ENCODE data around the gene NDUFB5. TPM values are rescaled to one million over a fixed set of nuclear protein-coding genes. Genes with fewer than 3 reads are reported as not detected.

Gene NDUFB5
- total RNA-seq, 1 donor from 2014 or later, result 77.7 TPM

- Mint-ChIP-seq H3K9me3 (ENCODE audit: unreplicated experiment) (peaks cover 5% of the 10 kb centered on the region), H3K4me3 (ENCODE audit: unreplicated experiment) (no peak overlapping the region), H3K4me1 (ENCODE audit: low read depth, unreplicated experiment) (peaks cover 37% of the 10 kb centered on the region), H3K36me3 (ENCODE audit: unreplicated experiment) (no peaks in the 10 kb centered on the region), H3K27me3 (ENCODE audit: unreplicated experiment) (no peaks in the 10 kb centered on the region), H3K27ac (ENCODE audit: unreplicated experiment) (no peak overlapping the region)
- TF ChIP-seq, protein P1, sequence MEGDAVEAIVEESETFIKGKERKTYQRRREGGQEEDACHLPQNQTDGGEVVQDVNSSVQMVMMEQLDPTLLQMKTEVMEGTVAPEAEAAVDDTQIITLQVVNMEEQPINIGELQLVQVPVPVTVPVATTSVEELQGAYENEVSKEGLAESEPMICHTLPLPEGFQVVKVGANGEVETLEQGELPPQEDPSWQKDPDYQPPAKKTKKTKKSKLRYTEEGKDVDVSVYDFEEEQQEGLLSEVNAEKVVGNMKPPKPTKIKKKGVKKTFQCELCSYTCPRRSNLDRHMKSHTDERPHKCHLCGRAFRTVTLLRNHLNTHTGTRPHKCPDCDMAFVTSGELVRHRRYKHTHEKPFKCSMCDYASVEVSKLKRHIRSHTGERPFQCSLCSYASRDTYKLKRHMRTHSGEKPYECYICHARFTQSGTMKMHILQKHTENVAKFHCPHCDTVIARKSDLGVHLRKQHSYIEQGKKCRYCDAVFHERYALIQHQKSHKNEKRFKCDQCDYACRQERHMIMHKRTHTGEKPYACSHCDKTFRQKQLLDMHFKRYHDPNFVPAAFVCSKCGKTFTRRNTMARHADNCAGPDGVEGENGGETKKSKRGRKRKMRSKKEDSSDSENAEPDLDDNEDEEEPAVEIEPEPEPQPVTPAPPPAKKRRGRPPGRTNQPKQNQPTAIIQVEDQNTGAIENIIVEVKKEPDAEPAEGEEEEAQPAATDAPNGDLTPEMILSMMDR (IDR thresholded peaks at IDR 0.05; ENCODE audit: partially characterized antibody, unreplicated experiment), result no peak
- DNase-seq, result no peak
Observed at GRCh38 chr3:179671747-179672242, 67.2 kb downstream of the NDUFB5 start.

DNA sequence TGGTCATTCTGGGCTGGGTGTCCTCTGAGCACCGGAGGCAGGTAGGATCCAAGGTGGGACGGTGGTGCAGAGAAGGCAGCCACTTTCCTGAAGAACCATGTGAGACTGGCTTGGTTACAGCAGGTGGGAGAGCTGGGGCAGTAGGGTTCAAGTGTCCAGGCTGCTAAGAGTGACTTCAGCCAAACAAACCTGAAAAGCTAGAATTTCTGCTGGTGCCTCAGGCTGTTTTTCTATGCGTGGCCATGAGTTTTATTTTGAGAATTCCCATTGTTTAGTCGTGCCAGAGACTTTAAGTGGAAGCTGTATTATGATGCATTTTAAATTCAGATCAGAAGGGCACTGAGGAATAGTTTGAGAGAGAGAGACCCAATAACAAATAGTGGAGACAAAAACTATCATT lies 68.3 kb downstream of the NDUFB5 start:
- H3K36me3 Mint-ChIP-seq (ENCODE audit: unreplicated experiment), result no peaks in the 10 kb centered on the region
- no peak overlapping the region for H3K27ac Mint-ChIP-seq (ENCODE audit: unreplicated experiment)
- TF ChIP-seq, protein P1 (IDR thresholded peaks at IDR 0.05; ENCODE audit: partially characterized antibody, unreplicated experiment), result no peak
- H3K9me3 Mint-ChIP-seq (ENCODE audit: unreplicated experiment), result peaks cover 5% of the 10 kb centered on the region
- peaks cover 30% of the 10 kb centered on the region for H3K4me1 Mint-ChIP-seq (ENCODE audit: low read depth, unreplicated experiment)
- no peaks in the 10 kb centered on the region for H3K27me3 Mint-ChIP-seq (ENCODE audit: unreplicated experiment)
- no peak overlapping the region for H3K4me3 Mint-ChIP-seq (ENCODE audit: unreplicated experiment)
- DNase-seq, result no peak

DNA sequence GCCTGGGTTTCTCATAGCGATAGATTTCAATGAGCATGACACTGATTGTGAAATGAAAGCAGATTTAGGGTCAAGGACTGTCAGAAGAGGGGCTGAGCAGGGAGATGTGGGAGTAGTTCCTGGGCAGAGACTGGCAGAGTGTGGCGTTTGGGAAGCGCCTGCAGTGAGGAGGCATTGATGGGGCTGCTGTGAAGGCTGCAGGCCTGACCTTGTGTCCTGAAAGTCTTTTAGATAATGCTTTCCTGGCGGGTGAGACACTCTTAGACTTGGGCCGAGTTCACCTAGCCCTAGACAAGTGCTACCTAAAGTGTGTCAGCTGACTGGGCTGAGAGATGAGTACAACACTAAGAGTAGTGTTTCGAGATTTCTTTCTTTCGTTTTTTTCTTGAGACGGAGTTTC lies 68.9 kb downstream of the NDUFB5 start:
- Mint-ChIP-seq H3K9me3 (ENCODE audit: unreplicated experiment) (peaks cover 5% of the 10 kb centered on the region), H3K4me1 (ENCODE audit: low read depth, unreplicated experiment) (peaks cover 25% of the 10 kb centered on the region), H3K27me3 (ENCODE audit: unreplicated experiment) (no peaks in the 10 kb centered on the region), H3K36me3 (ENCODE audit: unreplicated experiment) (no peaks in the 10 kb centered on the region), H3K27ac (ENCODE audit: unreplicated experiment) (no peak overlapping the region), H3K4me3 (ENCODE audit: unreplicated experiment) (no peak overlapping the region)
- TF ChIP-seq, protein P1 (IDR thresholded peaks at IDR 0.05; ENCODE audit: partially characterized antibody, unreplicated experiment), result no peak
- DNase-seq, result no peak

DNA sequence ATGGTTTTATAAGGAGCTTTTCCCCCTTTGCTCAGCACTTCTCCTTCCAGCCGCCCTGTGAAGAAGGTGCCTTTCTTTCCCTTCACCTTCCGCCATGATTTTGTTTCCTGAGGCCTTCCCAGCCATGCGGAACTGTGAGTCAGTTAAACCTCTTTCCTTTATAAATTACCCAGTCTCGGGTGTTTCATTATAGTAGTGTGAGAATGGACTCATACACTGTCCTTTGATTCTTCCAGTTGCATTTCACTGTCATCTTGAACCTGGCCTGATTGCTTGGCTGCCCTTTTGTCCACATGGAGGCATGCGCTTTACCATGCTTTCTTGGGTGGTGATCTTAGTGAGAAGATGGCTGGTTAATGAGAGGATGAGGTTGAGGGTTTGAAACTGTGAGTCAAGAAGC lies 71.5 kb downstream of the NDUFB5 start:
- Mint-ChIP-seq H3K4me3 (ENCODE audit: unreplicated experiment) (no peak overlapping the region), H3K27ac (ENCODE audit: unreplicated experiment) (no peak overlapping the region), H3K27me3 (ENCODE audit: unreplicated experiment) (no peaks in the 10 kb centered on the region), H3K4me1 (ENCODE audit: low read depth, unreplicated experiment) (peaks cover 11% of the 10 kb centered on the region), H3K9me3 (ENCODE audit: unreplicated experiment) (peaks cover 2% of the 10 kb centered on the region), H3K36me3 (ENCODE audit: unreplicated experiment) (no peaks in the 10 kb centered on the region)
- TF ChIP-seq, protein P1 (IDR thresholded peaks at IDR 0.05; ENCODE audit: partially characterized antibody, unreplicated experiment), result no peak
- DNase-seq, result no peak

Other genes with a start within 250 kb of the NDUFB5 start
- 19.1 TPM for gene GNB4, start 153.3 kb upstream of the NDUFB5 start, total RNA-seq (ENCODE audit: unreplicated experiment)
- gene ACTL6A, start 41.9 kb upstream of the NDUFB5 start, total RNA-seq (ENCODE audit: unreplicated experiment), result 58.8 TPM
- gene MRPL47, start 156 bp upstream of the NDUFB5 start, total RNA-seq (ENCODE audit: unreplicated experiment), result 45.0 TPM
- gene USP13, start 48.2 kb downstream of the NDUFB5 start, total RNA-seq (ENCODE audit: unreplicated experiment), result 28.5 TPM